T-cell (primary cell): ENCODE measurements around the gene SRPX. TPM values are rescaled to one million over a fixed set of nuclear protein-coding genes. Genes with fewer than 3 reads are reported as not detected.

ENCODE experiments used
- ATAC-seq, 4 experiments: fragments of 200-7000 bp in 3 of 4; fragments of 150-1000 bp in 1 of 4; cut with Tn5 transposase; replicated peaks in 1 of 4; 1 replicate in 3 of 4; 2 replicates in 1 of 4; pipeline ENCODE4 v1.10.0; 2021; ENCODE audit warnings: moderate library complexity in 3 of 4, mild to moderate bottlenecking in 2 of 4, moderate number of reproducible peaks in 1 of 4
- CTCF ChIA-PET, 2 donors: fragments of 300-600 bp; sonication (Branson Sonifier 250); formaldehyde crosslinking; loops; one replicate each; lab custom pipeline; 2022; ENCODE audit warnings: antibody characterized with exemption in 2 of 2; lab: Charles Lee
- POLR2A ChIA-PET, 2 donors: fragments of 300-600 bp; sonication (Branson Sonifier 250); formaldehyde crosslinking; loops; one replicate each; lab custom pipeline; 2022; ENCODE audit warnings: antibody characterized with exemption in 2 of 2; lab: Charles Lee
- DNase-seq, 35 experiments: peaks; one replicate each; pipeline versions ENCODE4 v3.0.0 to v3.0.0-alpha.2; 2013 to 2023
- H3K27ac ChIP-seq: one replicate; pipeline ENCODE4 v1.5.1; 2013; ENCODE audit warnings: low read length
- H3K27me3 ChIP-seq, 2 experiments: replicated peaks in 1 of 2; 1 replicate in 1 of 2; 2 replicates in 1 of 2; pipeline versions ENCODE4 v1.6.1 to v1.7.0; 2013; ENCODE audit warnings: low read length in 1 of 2, mixed read lengths in 1 of 2; ENCODE audit not compliant: control insufficient read depth in 2 of 2, insufficient read depth in 2 of 2; ENCODE audit errors: extremely low read depth in 1 of 2
- H3K36me3 ChIP-seq, 2 donors: 1 replicate in 1 of 2; 2 replicates in 1 of 2; pipeline versions ENCODE4 v1.6.1 to v1.7.0; 2013; ENCODE audit warnings: low read length in 1 of 2; ENCODE audit not compliant: control insufficient read depth in 2 of 2, insufficient read depth in 1 of 2; ENCODE audit errors: extremely low read depth in 1 of 2
- H3K4me1 ChIP-seq, 2 experiments: 1 replicate in 1 of 2; 2 replicates in 1 of 2; pipeline versions ENCODE4 v1.6.1 to v1.7.0; 2013; ENCODE audit warnings: low read length in 2 of 2, mixed read lengths in 1 of 2; ENCODE audit not compliant: insufficient read depth in 2 of 2, control insufficient read depth in 1 of 2; ENCODE audit errors: extremely low read depth in 1 of 2
- H3K4me3 ChIP-seq, 2 donors: 1 replicate in 1 of 2; 2 replicates in 1 of 2; pipeline versions ENCODE4 v1.5.1 to v1.7.0; 2013; ENCODE audit warnings: mild to moderate bottlenecking in 2 of 2, low read length in 1 of 2, moderate library complexity in 1 of 2; ENCODE audit not compliant: control insufficient read depth in 1 of 2; ENCODE audit errors: extremely low read depth in 1 of 2
- H3K9me3 ChIP-seq: 2 replicates; pipeline ENCODE4 v1.7.0; 2013
- H3K27ac Mint-ChIP-seq, 2 donors: one replicate each; pipeline ENCODE4 v1.8.0; 2020 to 2021; ENCODE audit warnings: mild to moderate bottlenecking in 2 of 2, mixed read lengths in 2 of 2
- H3K27me3 Mint-ChIP-seq, 2 donors: one replicate each; pipeline ENCODE4 v1.8.0; 2021 to 2022; ENCODE audit warnings: mixed read lengths in 2 of 2
- H3K36me3 Mint-ChIP-seq: one replicate; pipeline ENCODE4 v1.8.0; 2021; ENCODE audit warnings: mixed read lengths
- H3K4me1 Mint-ChIP-seq, 3 donors: one replicate each; pipeline ENCODE4 v1.8.0; 2020 to 2022; ENCODE audit warnings: mixed read lengths in 3 of 3, mild to moderate bottlenecking in 1 of 3
- H3K4me3 Mint-ChIP-seq, 3 donors: one replicate each; pipeline ENCODE4 v1.8.0; 2020 to 2022; ENCODE audit warnings: mild to moderate bottlenecking in 3 of 3, mixed read lengths in 3 of 3, moderate library complexity in 3 of 3
- H3K9me3 Mint-ChIP-seq, 3 donors: one replicate each; pipeline ENCODE4 v1.8.0; 2020 to 2022; ENCODE audit warnings: mixed read lengths in 3 of 3
- WGBS: methylation state at CpG from one replicate; pipeline ENCODE4 v1.1.5; 2013; ENCODE audit warnings: missing lambda C conversion rate; ENCODE audit not compliant: insufficient coverage; 5-methylcytosine and 5-hydroxymethylcytosine counted together
- total RNA-seq, 35 experiments: library from RNA in 6 of 35; stranded (reverse) in 6 of 35; fragments of 120-200 nt in 1 of 35; gene quantifications; one replicate each; pipeline versions ENCODE4 v1.2.1 to v1.2.4 and lab custom pipeline; 2013 to 2026

The SRPX gene
- total RNA-seq, 5 donors from 2014 or later (not counting 1 experiment from before 2014, with no cell fraction given) = 0.13 to 0.15 TPM; not detected in 3

GRCh38 chrX:38247051-38247450 lies 26.4 kb upstream of the SRPX start:
- Mint-ChIP-seq H3K4me3 (no peak overlapping the region), H3K9me3 (no peaks in the 10 kb centered on the region), H3K27me3 (peaks cover 0 to 14% of the 10 kb centered on the region in 2 donors), H3K27ac (no peak overlapping the region), H3K4me1 (no peaks in the 10 kb centered on the region), H3K36me3 (no peaks in the 10 kb centered on the region)
- no peak overlapping the region for H3K4me3 ChIP-seq
- ChIA-PET POLR2A (no interaction called here), CTCF (no interaction called here)
- H3K27ac ChIP-seq = no peak overlapping the region
- no peaks in the 10 kb centered on the region for H3K9me3 ChIP-seq
- H3K4me1 ChIP-seq = no peaks in the 10 kb centered on the region
- ATAC-seq (no peak), DNase-seq (no peak)
- H3K36me3 ChIP-seq = no peaks in the 10 kb centered on the region
- no peaks in the 10 kb centered on the region for H3K27me3 ChIP-seq
- whole genome bisulfite sequencing = no CpG with 5 or more reads among the region's 2 CpGs

GRCh38 chrX:38240541-38240940 lies 19.9 kb upstream of the SRPX start:
- POLR2A ChIA-PET = no interaction called here
- no peak overlapping the region for H3K4me3 Mint-ChIP-seq

GRCh38 chrX:38236901-38237615 lies 16.4 kb upstream of the SRPX start:
- H3K4me3 Mint-ChIP-seq = no peak overlapping the region
- H3K27me3 ChIP-seq = no peaks in the 10 kb centered on the region
- ATAC-seq (no peak), DNase-seq (no peak)
- no peaks in the 10 kb centered on the region for H3K36me3 Mint-ChIP-seq
- no peaks in the 10 kb centered on the region for H3K4me1 ChIP-seq
- no peaks in the 10 kb centered on the region for H3K4me1 Mint-ChIP-seq
- H3K27ac ChIP-seq = no peak overlapping the region
- no peaks in the 10 kb centered on the region for H3K9me3 ChIP-seq
- H3K4me3 ChIP-seq = no peak overlapping the region
- ChIA-PET POLR2A (no interaction called here), CTCF (no interaction called here)
- WGBS = 100% methylated on average over 1 of the region's 6 CpGs
- peaks cover 0 to 38% of the 10 kb centered on the region in 2 donors for H3K27me3 Mint-ChIP-seq
- no peak overlapping the region for H3K27ac Mint-ChIP-seq
- no peaks in the 10 kb centered on the region for H3K36me3 ChIP-seq
- no peaks in the 10 kb centered on the region for H3K9me3 Mint-ChIP-seq

More at GRCh38 chrX:38240541-38240940, 19.9 kb upstream of the SRPX start:
- Histone ChIP-seq H3K4me3 (no peak overlapping the region), H3K9me3 (no peaks in the 10 kb centered on the region), H3K27me3 (no peaks in the 10 kb centered on the region), H3K36me3 (no peaks in the 10 kb centered on the region), H3K27ac (no peak overlapping the region), H3K4me1 (no peaks in the 10 kb centered on the region)
- DNase-seq = no peak
- CTCF ChIA-PET = no interaction called here
- H3K27ac Mint-ChIP-seq = no peak overlapping the region
- H3K36me3 Mint-ChIP-seq = no peaks in the 10 kb centered on the region
- no peaks in the 10 kb centered on the region for H3K9me3 Mint-ChIP-seq
- no CpG with 5 or more reads among the region's 2 CpGs for WGBS
- H3K4me1 Mint-ChIP-seq = no peaks in the 10 kb centered on the region
- ATAC-seq = no peak
- H3K27me3 Mint-ChIP-seq = peaks cover 0 to 25% of the 10 kb centered on the region in 2 donors

- Mint-ChIP-seq H3K36me3 (no peaks in the 10 kb centered on the region), H3K27me3 (peaks cover 0 to 31% of the 10 kb centered on the region in 2 donors), H3K9me3 (no peaks in the 10 kb centered on the region), H3K27ac (no peak overlapping the region), H3K4me1 (no peaks in the 10 kb centered on the region), H3K4me3 (no peak overlapping the region)
- WGBS = no CpG with 5 or more reads among the region's 3 CpGs
- Histone ChIP-seq H3K27ac (no peak overlapping the region), H3K4me1 (no peaks in the 10 kb centered on the region), H3K36me3 (no peaks in the 10 kb centered on the region), H3K4me3 (no peak overlapping the region), H3K27me3 (no peaks in the 10 kb centered on the region), H3K9me3 (no peaks in the 10 kb centered on the region)
- no peak for DNase-seq
- no peak for ATAC-seq
- POLR2A ChIA-PET = no interaction called here
- CTCF ChIA-PET = no interaction called here
These were observed 13.4 kb upstream of the SRPX start for GRCh38 chrX:38233891-38234667.

DNA sequence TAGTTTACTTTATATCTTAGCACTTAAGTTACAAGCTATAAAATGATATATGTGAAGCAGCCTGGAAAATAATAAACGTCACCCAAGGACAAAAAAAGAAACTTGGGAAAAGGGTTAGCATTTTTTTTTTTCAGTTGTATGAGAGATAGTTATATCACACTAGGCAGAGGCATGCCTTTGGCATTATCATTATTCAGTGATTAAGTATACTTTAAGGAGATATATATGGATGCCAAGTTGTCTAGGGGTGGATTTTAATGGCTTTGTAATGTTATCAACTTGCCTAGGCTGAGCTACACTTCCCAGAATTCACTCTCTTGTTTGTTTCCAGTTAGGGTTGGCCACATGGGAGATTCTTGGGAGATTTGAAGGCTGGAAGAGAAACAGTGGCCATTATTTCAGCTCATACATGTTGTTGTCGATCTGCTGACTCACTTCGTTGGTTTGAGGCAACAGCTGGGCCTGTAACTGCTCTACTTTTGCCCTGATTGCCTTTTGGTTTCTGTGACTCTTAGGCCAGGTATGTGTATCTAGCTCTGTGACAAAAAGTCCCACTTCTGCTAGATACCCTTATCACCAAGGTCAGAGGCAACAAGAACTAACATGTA lies 11.5 kb upstream of the SRPX start:
- H3K9me3 Mint-ChIP-seq = no peaks in the 10 kb centered on the region
- H3K4me1 ChIP-seq = no peaks in the 10 kb centered on the region
- no peak overlapping the region for H3K27ac Mint-ChIP-seq
- ChIA-PET POLR2A (no interaction called here), CTCF (no interaction called here)
- WGBS = no CpG with 5 or more reads among the region's 3 CpGs
- H3K4me3 ChIP-seq = no peak overlapping the region
- no peaks in the 10 kb centered on the region for H3K27me3 ChIP-seq
- DNase-seq (no peak), ATAC-seq (no peak)
- H3K36me3 Mint-ChIP-seq = no peaks in the 10 kb centered on the region
- no peaks in the 10 kb centered on the region for H3K4me1 Mint-ChIP-seq
- H3K27ac ChIP-seq = no peak overlapping the region
- H3K27me3 Mint-ChIP-seq = peaks cover 0 to 20% of the 10 kb centered on the region in 2 donors
- H3K4me3 Mint-ChIP-seq = no peak overlapping the region
- no peaks in the 10 kb centered on the region for H3K36me3 ChIP-seq
- H3K9me3 ChIP-seq = no peaks in the 10 kb centered on the region

DNA sequence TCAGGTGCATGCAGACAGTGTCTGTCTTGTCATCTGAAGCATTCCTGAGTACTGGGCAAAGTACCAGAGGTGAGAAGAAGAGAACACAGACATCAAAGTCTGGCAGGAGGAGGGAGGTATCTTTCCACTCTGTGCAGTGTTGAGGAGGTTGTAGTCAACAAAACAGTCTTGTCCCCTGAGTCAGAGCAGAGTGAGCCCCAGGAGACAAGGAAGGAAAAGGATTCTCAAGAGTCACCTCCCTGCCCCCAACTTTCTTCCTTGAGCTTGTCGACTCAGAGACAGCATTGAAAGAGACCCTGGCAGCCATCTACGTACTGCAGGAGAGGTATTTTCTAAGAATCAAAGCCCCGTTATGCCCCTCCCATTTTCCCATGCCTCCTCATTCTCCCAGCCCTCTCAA lies 4.4 kb upstream of the SRPX start:
- Histone ChIP-seq H3K4me3 (no peak overlapping the region), H3K9me3 (no peaks in the 10 kb centered on the region), H3K36me3 (no peaks in the 10 kb centered on the region), H3K4me1 (peaks cover 0 to 5% of the 10 kb centered on the region in 2 experiments), H3K27me3 (peaks cover 2 to 14% of the 10 kb centered on the region in 2 experiments), H3K27ac (no peak overlapping the region)
- H3K4me1 Mint-ChIP-seq = peaks cover 0 to 9% (median 0%) of the 10 kb centered on the region in 3 donors
- peaks cover 15 to 42% of the 10 kb centered on the region in 2 donors for H3K27me3 Mint-ChIP-seq
- CTCF ChIA-PET = no interaction called here
- DNase-seq (no peak), ATAC-seq (no peak)
- no peaks in the 10 kb centered on the region for H3K36me3 Mint-ChIP-seq
- H3K4me3 Mint-ChIP-seq = no peak overlapping the region
- POLR2A ChIA-PET = no interaction called here
- H3K9me3 Mint-ChIP-seq = no peaks in the 10 kb centered on the region
- H3K27ac Mint-ChIP-seq = no peak overlapping the region
- no CpG with 5 or more reads among the region's 3 CpGs for WGBS
